Right lobe of liver (tissue), 4 donors: Measurements from ENCODE around the gene SLC16A12.

Experiments used
- POLR2A ChIP-seq: fragments of 450-650 bp; IDR thresholded peaks from one replicate; pipeline ENCODE4 v1.6.1; 2017; ENCODE audit warnings: antibody characterized with exemption, mild to moderate bottlenecking
- TF ChIP-seq, protein P1 (sequence below), 4 donors: fragments of 200-600 bp in 3 of 4; fragments of 450-650 bp in 1 of 4; IDR thresholded peaks; one replicate each; pipeline versions ENCODE4 v1.5.1 to v1.8.0; 2016 to 2022; ENCODE audit warnings: antibody characterized with exemption in 4 of 4, mild to moderate bottlenecking in 2 of 4
- donor health status: DM: no; HTN: no; CAD: no.
- donor health status: DM: no; HTN: no; CAD: no.
- donor health status: DM: no; HTN: yes; CAD: no.

GRCh38 chr10:89503652-89504370 lies 31.6 kb downstream of the SLC16A12 start:
- TF ChIP-seq, protein P1, sequence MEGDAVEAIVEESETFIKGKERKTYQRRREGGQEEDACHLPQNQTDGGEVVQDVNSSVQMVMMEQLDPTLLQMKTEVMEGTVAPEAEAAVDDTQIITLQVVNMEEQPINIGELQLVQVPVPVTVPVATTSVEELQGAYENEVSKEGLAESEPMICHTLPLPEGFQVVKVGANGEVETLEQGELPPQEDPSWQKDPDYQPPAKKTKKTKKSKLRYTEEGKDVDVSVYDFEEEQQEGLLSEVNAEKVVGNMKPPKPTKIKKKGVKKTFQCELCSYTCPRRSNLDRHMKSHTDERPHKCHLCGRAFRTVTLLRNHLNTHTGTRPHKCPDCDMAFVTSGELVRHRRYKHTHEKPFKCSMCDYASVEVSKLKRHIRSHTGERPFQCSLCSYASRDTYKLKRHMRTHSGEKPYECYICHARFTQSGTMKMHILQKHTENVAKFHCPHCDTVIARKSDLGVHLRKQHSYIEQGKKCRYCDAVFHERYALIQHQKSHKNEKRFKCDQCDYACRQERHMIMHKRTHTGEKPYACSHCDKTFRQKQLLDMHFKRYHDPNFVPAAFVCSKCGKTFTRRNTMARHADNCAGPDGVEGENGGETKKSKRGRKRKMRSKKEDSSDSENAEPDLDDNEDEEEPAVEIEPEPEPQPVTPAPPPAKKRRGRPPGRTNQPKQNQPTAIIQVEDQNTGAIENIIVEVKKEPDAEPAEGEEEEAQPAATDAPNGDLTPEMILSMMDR (IDR thresholded peaks at IDR 0.05): no peak
- TF ChIP-seq POLR2A: no peak
